Activated CD4-positive, alpha-beta T cell treated with anti-CD3 and anti-CD28 coated beads, Interleukin-2, Interleukin-6, amounts not matched to agents 100 ng/mL and 50 ng/mL, durations not matched to agents 16 hours and 8 hours (primary cell): ENCODE data around the gene MTHFD1L.
"Not testable (repeated sequence)": the region's sequence is repeated elsewhere in the genome, so short reads cannot be mapped to it uniquely, and the experiment has no call there.

Source experiments
- DNase-seq: peaks from one replicate; pipeline ENCODE4 v3.0.0-alpha.2; 2020

MTHFD1L gene

GRCh38 chr6:151045511-151046222 lies 180.2 kb downstream of the MTHFD1L start:
- not testable (repeated sequence) for DNase-seq

- DNase-seq = no peak
These were observed 185.7 kb downstream of the MTHFD1L start for GRCh38 chr6:151051164-151051563.

- DNase-seq = no peak
These were observed 186.6 kb downstream of the MTHFD1L start for GRCh38 chr6:151052021-151052646.

GRCh38 chr6:151054306-151054705 lies 188.8 kb downstream of the MTHFD1L start:
- DNase-seq = no peak

GRCh38 chr6:151056230-151056907 lies 190.9 kb downstream of the MTHFD1L start:
- no peak for DNase-seq

- no peak for DNase-seq
These were observed 191.6 kb downstream of the MTHFD1L start for GRCh38 chr6:151057061-151057460.

- DNase-seq = no peak
These were observed 192.7 kb downstream of the MTHFD1L start for GRCh38 chr6:151058021-151058733.

GRCh38 chr6:151059612-151060095 lies 194.2 kb downstream of the MTHFD1L start:
- no peak for DNase-seq

- no peak for DNase-seq
These were observed 194.7 kb downstream of the MTHFD1L start for GRCh38 chr6:151060096-151060765.

GRCh38 chr6:151060766-151061531 lies 195.4 kb downstream of the MTHFD1L start:
- DNase-seq = no peak

GRCh38 chr6:151063352-151063751 lies 197.8 kb downstream of the MTHFD1L start:
- no peak for DNase-seq

GRCh38 chr6:151063842-151064647 lies 198.5 kb downstream of the MTHFD1L start:
- DNase-seq = no peak

GRCh38 chr6:151065027-151065815 lies 199.7 kb downstream of the MTHFD1L start:
- no peak for DNase-seq

- no peak for DNase-seq
These were observed 202.4 kb downstream of the MTHFD1L start for GRCh38 chr6:151067684-151068596.

- no peak for DNase-seq
These were observed 203.3 kb downstream of the MTHFD1L start for GRCh38 chr6:151068761-151069312.

- DNase-seq = no peak
These were observed 204.1 kb downstream of the MTHFD1L start for GRCh38 chr6:151069641-151070040.

GRCh38 chr6:151070631-151071051 lies 205.1 kb downstream of the MTHFD1L start:
- DNase-seq = no peak

- DNase-seq = no peak
These were observed 205.8 kb downstream of the MTHFD1L start for GRCh38 chr6:151071295-151071694.

GRCh38 chr6:151073146-151073545 lies 207.6 kb downstream of the MTHFD1L start:
- DNase-seq = no peak
